22Rv1 (cell line): ENCODE results near the gene IQCE.

Experiments
- CTCF ChIP-seq: fragments of 450-650 bp; IDR thresholded peaks from 2 replicates; pipeline ENCODE4 v1.5.1; 2017; ENCODE audit warnings: mild to moderate bottlenecking
- ZFX ChIP-seq: fragments of 450-650 bp; IDR thresholded peaks from 2 replicates; pipeline ENCODE4 v1.6.1; 2017; ENCODE audit warnings: antibody characterized with exemption, borderline replicate concordance

GRCh38 chr7:2640846-2641316 is 82.1 kb downstream of the IQCE start:
- TF ChIP-seq CTCF (no peak), ZFX (no peak)
